Immature natural killer cell (primary cell): Measurements from ENCODE around the gene DACH1. TPM values are rescaled to one million over a fixed set of nuclear protein-coding genes. Genes with fewer than 3 reads are reported as not detected.
"Not testable (repeated sequence)": the region's sequence is repeated elsewhere in the genome, so short reads cannot be mapped to it uniquely, and the experiment has no call there.

Source experiments
- DNase-seq, 3 donors: peaks; one replicate each; pipeline ENCODE4 v3.0.0; 2022; ENCODE audit warnings: mixed read lengths in 1 of 3
- H3K27ac Mint-ChIP-seq, 6 donors: one replicate each; pipeline ENCODE4 v1.8.0; 2020; ENCODE audit warnings: mixed read lengths in 6 of 6, mild to moderate bottlenecking in 5 of 6, inconsistent platforms in 4 of 6, moderate library complexity in 3 of 6
- H3K27me3 Mint-ChIP-seq, 3 donors: one replicate each; pipeline ENCODE4 v1.8.0; 2020 to 2021; ENCODE audit warnings: low read depth in 3 of 3, mild to moderate bottlenecking in 3 of 3, mixed read lengths in 3 of 3, moderate library complexity in 3 of 3, inconsistent platforms in 1 of 3
- H3K36me3 Mint-ChIP-seq, 3 donors: one replicate each; pipeline ENCODE4 v1.8.0; 2020; ENCODE audit warnings: mixed read lengths in 3 of 3, inconsistent platforms in 2 of 3, mild to moderate bottlenecking in 2 of 3
- H3K4me1 Mint-ChIP-seq, 2 donors: one replicate each; pipeline ENCODE4 v1.8.0; 2020; ENCODE audit warnings: inconsistent platforms in 2 of 2, mild to moderate bottlenecking in 2 of 2, mixed read lengths in 2 of 2, moderate library complexity in 1 of 2
- H3K4me3 Mint-ChIP-seq, 5 donors: one replicate each; pipeline ENCODE4 v1.8.0; 2020; ENCODE audit warnings: mild to moderate bottlenecking in 5 of 5, mixed read lengths in 5 of 5, inconsistent platforms in 3 of 5, moderate library complexity in 3 of 5
- H3K9me3 Mint-ChIP-seq, 6 donors: one replicate each; pipeline ENCODE4 v1.8.0; 2020; ENCODE audit warnings: mild to moderate bottlenecking in 6 of 6, mixed read lengths in 6 of 6, inconsistent platforms in 4 of 6, moderate library complexity in 3 of 6
- polyA plus RNA-seq, 3 donors: library from polyadenylated mRNA; unstranded; fragments of 300-500 nt; fragmentation: Illumina TruSeq; gene quantifications; one replicate each; pipeline ENCODE4 v1.2.3, GENCODE V29; 2021

Gene DACH1
- polyA plus RNA-seq, 3 donors from 2014 or later: 0.08 to 0.72 (median 0.32) TPM

DNA sequence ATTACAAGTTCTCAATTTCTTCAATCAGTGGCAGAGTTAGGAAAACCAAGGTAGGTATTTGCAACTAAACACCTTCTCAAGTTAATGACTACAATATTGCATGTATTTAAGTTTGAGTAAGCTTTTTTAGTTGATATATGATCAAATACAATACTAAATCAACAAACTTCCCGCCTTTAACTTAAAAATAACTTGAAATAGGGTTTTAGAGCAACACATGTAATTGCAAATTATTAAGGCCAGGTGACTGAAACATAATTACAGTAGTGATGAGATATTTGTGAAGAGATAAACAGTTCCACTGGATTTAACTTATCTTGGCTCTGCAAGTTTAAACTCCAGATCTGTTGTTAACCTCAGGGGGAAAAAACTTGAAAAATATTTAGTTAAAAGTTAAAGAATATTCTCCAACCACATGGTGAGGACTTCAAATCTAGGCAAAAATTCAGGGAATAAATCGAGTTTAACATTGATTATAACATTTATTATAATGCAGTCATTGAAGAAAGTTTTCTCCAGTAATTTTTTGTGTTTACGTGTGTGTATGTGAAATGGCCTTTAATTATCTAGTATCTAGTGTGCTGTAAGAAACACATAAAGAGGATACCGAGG lies 3.6 kb downstream of the DACH1 start:
- H3K27ac Mint-ChIP-seq: no peak overlapping the region
- H3K27me3 Mint-ChIP-seq: peaks cover 12 to 23% (median 22%) of the 10 kb centered on the region in 3 donors
- H3K36me3 Mint-ChIP-seq: peaks cover 0 to 13% (median 4%) of the 10 kb centered on the region in 3 donors
- peak overlapping the region; percentile 42 to 93 (median 91) for H3K4me3 Mint-ChIP-seq
- peaks cover 2 to 25% (median 3%) of the 10 kb centered on the region in 6 donors for H3K9me3 Mint-ChIP-seq
- no peak for DNase-seq
- peaks cover 19 to 31% of the 10 kb centered on the region in 2 donors for H3K4me1 Mint-ChIP-seq

DNA sequence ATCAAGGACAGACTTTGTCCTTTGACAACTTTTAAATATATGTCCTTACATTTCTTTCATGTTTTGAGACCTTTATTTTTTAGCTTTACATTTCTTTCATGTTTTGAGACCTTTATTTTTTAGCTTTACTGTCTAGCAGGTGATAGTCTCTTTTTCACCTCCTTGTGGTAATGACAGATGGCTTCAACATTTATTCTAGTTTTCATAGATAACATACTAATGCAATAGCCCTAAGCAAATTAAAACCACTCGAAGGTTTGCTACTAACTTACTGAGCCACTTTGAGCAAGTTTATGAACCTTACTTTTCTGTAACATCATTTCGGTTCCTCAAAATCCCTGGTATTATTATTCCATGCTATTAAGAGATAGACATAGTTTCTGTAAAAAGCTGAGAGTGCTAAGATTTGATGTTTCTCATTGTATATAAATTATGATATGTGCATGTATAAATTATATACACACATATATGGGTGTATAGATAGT lies 4.5 kb downstream of the DACH1 start:
- no peak for DNase-seq
- no peak overlapping the region for H3K27ac Mint-ChIP-seq
- peaks cover 2 to 25% (median 3%) of the 10 kb centered on the region in 6 donors for H3K9me3 Mint-ChIP-seq
- H3K4me1 Mint-ChIP-seq: peaks cover 18 to 28% of the 10 kb centered on the region in 2 donors
- H3K27me3 Mint-ChIP-seq: peaks cover 12 to 22% (median 19%) of the 10 kb centered on the region in 3 donors
- H3K36me3 Mint-ChIP-seq: peaks cover 0 to 13% (median 1%) of the 10 kb centered on the region in 3 donors
- no peak overlapping the region for H3K4me3 Mint-ChIP-seq

DNA sequence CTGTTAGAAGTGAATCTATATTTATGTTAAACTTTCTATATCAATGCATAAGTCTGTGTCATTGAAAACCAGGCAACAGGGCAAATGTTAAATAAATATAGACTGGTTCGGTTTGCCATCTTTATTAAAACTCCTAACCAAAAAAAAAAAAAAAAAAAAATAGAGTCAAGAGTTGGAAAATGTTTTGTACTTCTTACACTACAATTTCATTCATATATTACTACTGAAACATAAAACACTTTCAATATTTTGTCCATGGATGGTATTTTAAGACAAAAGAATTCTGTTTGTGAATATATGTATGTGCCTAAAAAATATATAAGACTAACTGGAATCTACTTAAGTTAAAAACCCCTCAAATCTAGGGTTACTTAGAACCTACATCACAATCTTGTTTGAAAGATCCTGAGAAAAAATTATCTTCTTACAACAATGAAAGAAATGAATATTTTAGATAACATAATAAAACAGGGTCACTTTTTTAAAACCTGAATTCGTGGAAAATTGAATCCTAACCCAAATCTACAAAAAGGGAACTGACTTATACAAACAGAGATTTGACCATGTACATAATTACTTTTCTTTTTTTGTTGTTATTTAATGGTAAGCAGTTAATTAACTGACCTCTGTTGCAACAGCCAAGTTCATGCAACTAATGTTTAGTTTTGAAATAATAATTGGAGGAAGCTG lies 5.1 kb downstream of the DACH1 start:
- H3K36me3 Mint-ChIP-seq: peaks cover 0 to 13% (median 0%) of the 10 kb centered on the region in 3 donors

DNA sequence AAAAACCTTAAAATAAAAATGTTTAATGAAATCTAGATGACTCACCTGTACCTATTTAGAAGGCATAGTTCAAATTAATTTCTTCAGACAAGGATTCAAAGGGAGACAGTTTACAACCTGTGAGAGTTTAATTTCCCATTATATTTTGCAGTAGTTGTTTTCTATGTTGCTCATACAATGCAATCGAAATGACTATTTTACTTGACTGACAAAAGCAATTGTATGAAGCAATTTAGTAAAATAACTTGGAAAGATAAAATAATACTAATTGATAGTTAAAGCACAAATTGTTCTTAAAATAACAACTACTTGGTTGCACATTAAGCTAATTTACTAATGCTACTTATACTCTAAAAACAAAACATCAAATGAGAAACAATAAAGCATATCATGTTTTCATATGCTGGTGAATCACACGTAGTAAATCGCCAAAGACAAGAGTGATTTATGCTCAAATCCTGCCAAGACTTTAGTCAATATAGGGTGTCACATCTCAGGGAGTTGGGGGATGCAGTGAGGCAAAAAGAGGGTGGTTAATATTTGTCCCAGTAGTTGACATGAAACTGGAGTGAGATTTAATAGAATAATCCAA lies 6.4 kb downstream of the DACH1 start:
- Mint-ChIP-seq H3K4me1 (peaks cover 12 to 20% of the 10 kb centered on the region in 2 donors), H3K27ac (no peak overlapping the region), H3K27me3 (peaks cover 9 to 14% (median 14%) of the 10 kb centered on the region in 3 donors), H3K4me3 (no peak overlapping the region), H3K36me3 (peaks cover 0 to 13% (median 0%) of the 10 kb centered on the region in 3 donors), H3K9me3 (peaks cover 0 to 25% (median 3%) of the 10 kb centered on the region in 6 donors)
- no peak for DNase-seq

More for the DNA sequence above, 5.1 kb downstream of the DACH1 start:
- DNase-seq: no peak
- H3K27ac Mint-ChIP-seq: no peak overlapping the region
- H3K9me3 Mint-ChIP-seq: peaks cover 0 to 25% (median 3%) of the 10 kb centered on the region in 6 donors
- H3K27me3 Mint-ChIP-seq: peaks cover 9 to 17% (median 14%) of the 10 kb centered on the region in 3 donors
- peaks cover 14 to 22% of the 10 kb centered on the region in 2 donors for H3K4me1 Mint-ChIP-seq
- no peak overlapping the region for H3K4me3 Mint-ChIP-seq

DNA sequence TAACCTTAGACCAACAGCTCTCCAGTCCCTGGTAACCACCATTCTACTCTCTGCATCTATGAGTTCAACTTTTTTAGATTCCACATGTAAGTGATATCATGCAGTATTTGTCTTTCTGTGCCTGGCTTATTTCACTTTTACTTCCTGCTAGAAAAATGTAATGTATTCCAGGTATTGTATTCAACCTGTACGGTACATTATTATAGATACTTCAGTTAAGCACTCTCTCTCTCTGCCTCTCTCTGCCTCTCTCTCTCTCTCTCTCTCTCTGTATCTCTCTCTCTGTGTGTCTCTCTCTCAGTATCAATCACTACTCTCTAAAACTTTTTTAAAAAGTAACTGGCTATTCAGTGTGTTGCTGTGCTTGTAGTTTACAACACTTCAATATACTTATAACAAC lies 8.4 kb downstream of the DACH1 start:
- peaks cover 1 to 6% of the 10 kb centered on the region in 2 donors for H3K4me1 Mint-ChIP-seq
- no peak overlapping the region for H3K27ac Mint-ChIP-seq
- peaks cover 0 to 2% (median 0%) of the 10 kb centered on the region in 3 donors for H3K36me3 Mint-ChIP-seq
- peaks cover 1 to 6% (median 4%) of the 10 kb centered on the region in 3 donors for H3K27me3 Mint-ChIP-seq
- H3K9me3 Mint-ChIP-seq: peaks cover 2 to 11% (median 5%) of the 10 kb centered on the region in 6 donors
- H3K4me3 Mint-ChIP-seq: no peak overlapping the region
- DNase-seq: no peak

DNA sequence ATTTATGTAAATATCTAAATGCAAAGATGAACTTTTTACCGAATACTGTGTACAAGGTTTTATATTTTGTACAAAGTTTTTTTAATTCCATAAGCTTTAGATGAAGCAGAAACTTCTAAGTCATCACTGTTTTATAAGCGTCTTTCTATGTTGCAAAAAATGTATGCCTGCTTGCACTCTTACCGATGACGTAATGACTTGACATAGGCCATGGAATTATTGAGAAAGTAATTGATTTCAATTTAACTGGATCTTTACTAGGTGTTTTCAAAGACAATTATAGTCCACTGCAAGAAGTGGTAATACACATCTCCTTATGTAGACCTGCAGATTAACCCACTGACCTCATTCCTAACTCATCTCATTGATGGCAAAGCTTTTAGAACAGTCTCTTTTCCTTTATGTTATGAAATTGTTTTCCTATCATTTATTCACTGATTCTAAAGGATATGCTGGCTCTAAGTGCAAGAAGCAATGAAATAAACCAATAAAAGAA lies 10.4 kb downstream of the DACH1 start:
- no peak for DNase-seq
- H3K27ac Mint-ChIP-seq: no peak overlapping the region
- peaks cover 2 to 8% (median 5%) of the 10 kb centered on the region in 6 donors for H3K9me3 Mint-ChIP-seq
- H3K36me3 Mint-ChIP-seq: no peaks in the 10 kb centered on the region
- H3K27me3 Mint-ChIP-seq: no peaks in the 10 kb centered on the region
- H3K4me1 Mint-ChIP-seq: no peaks in the 10 kb centered on the region
- no peak overlapping the region for H3K4me3 Mint-ChIP-seq

DNA sequence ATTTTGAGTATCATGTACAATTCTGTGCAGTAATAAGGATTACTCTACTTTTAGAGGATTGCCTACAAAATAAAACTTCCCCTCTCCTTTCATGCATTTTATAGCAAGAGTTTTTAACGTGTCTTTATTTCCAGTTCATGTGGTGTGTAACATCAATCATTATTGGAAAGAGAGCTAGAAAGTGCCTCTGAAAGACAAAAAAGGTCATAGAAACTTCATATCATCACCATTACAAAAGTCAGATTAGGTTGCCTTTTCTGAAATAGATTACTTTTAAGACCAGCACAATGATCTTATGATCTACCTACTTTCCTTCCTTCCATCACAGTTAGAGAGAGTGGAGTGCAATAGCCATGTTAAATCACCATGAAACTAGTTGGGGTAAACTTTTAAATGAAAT lies 12.6 kb downstream of the DACH1 start:
- Mint-ChIP-seq H3K27me3 (no peaks in the 10 kb centered on the region), H3K4me1 (no peaks in the 10 kb centered on the region), H3K27ac (no peak overlapping the region), H3K36me3 (no peaks in the 10 kb centered on the region), H3K4me3 (no peak overlapping the region), H3K9me3 (peaks cover 0 to 13% (median 3%) of the 10 kb centered on the region in 6 donors)
- no peak for DNase-seq

DNA sequence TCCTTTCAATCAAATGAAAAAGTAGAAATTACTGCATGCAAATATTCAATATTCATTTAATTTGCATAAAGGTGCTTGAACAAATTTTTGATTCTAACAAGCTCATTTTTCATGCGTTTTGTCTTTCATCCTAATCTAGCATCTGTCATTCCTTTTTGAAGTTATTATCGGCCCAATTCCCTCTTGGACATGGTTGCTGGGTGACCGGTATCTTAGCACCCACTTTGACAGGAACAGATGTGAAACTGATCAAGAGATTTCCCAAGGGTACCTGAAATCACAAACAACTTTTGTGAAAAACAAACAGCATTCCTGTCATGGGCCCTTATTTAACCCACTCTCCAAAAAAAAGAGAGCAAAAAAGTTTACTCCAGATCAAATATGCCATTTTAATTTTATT lies 13.3 kb downstream of the DACH1 start:
- Mint-ChIP-seq H3K4me1 (no peaks in the 10 kb centered on the region), H3K36me3 (no peaks in the 10 kb centered on the region), H3K27ac (no peak overlapping the region), H3K27me3 (no peaks in the 10 kb centered on the region), H3K9me3 (peaks cover 3 to 12% (median 4%) of the 10 kb centered on the region in 6 donors), H3K4me3 (no peak overlapping the region)
- no peak for DNase-seq

DNA sequence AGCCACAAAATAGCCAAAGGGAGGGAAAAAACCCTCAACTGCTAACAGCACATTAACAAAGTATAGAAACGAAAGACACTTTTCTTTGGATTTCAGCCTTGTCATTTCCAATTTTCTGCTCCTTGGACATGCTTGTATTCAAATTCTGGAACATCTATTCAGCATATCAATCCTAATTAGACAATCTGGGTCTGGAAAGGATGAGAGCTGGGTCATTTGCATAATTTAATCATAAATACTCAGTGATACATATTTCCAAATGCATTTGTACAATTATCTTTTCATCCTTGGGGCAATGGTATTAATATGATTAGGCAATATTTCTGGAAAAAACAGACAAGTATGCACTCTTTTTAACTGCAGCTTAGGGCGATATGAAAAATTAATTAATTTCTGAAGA lies 14.3 kb downstream of the DACH1 start:
- peaks cover 0 to 9% (median 5%) of the 10 kb centered on the region in 6 donors for H3K9me3 Mint-ChIP-seq
- DNase-seq: no peak
- no peaks in the 10 kb centered on the region for H3K27me3 Mint-ChIP-seq
- H3K36me3 Mint-ChIP-seq: no peaks in the 10 kb centered on the region
- H3K27ac Mint-ChIP-seq: no peak overlapping the region
- H3K4me3 Mint-ChIP-seq: no peak overlapping the region
- H3K4me1 Mint-ChIP-seq: no peaks in the 10 kb centered on the region

DNA sequence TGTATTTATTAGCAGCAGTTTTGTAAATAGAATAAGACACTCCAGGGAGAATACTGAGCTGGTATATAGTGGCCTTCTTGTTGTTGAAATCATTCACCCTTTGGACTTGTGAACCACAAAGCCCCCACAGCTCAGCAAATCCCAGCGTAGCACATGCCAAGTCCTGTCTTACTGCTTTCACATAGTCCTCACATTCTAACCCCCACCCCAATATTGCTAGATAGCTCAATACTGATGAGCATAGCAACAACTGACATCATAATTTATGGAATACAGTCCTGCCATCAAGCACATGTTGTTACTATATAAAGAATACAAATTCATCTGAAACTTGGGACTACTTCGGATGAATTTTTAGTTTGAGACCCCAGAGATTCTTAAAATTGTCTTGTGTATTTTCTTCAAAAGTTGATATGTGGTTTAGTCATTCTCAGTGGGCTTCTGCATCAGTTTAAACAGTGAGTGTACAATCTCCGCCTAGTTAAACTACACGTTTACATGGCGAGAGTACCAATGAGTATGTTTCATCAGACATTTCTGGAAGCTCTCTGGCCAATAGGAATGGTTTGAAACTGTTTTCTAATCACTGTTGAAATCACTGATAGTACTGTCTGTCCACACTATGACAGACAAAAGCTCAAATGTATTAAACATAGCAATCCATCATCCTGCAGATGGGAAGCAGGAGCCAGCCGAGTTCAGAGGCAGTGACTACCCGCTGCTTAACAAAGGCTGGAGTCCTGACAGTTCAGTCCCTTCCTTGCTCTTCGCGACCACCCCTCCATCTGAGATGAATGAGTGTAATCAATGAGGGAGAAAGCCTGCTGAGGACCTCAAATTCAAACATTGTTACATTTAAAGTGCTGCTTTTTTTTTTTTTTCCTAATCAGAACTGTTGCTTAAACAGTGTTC lies 15.2 kb downstream of the DACH1 start:
- Mint-ChIP-seq H3K27ac (no peak overlapping the region), H3K4me1 (no peaks in the 10 kb centered on the region), H3K9me3 (peaks cover 0 to 9% (median 5%) of the 10 kb centered on the region in 6 donors)

DNA sequence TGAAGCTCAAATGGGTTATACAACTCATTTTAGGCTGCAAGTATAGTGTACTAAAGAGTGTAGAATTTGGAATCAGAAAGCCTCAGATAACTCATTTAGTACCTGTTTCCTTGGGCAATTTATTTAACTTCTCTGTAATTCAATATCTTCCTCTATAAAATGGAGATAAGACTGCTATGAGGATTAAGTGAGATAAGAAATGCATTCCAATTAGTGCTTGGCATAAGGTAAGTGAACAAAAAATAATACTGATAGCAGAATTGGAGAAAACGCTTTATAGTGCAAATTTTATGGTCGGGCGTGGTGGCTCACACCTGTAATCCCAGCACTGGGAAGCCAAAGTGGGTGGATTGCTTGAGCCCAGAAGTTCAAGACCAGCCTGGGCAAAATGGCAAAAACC lies 25.0 kb downstream of the DACH1 start:
- no peak overlapping the region for H3K4me3 Mint-ChIP-seq
- H3K27ac Mint-ChIP-seq: no peak overlapping the region
- H3K27me3 Mint-ChIP-seq: peaks cover 0 to 2% (median 0%) of the 10 kb centered on the region in 3 donors
- H3K9me3 Mint-ChIP-seq: peaks cover 0 to 8% (median 2%) of the 10 kb centered on the region in 6 donors
- H3K4me1 Mint-ChIP-seq: no peaks in the 10 kb centered on the region
- no peak for DNase-seq
- H3K36me3 Mint-ChIP-seq: no peaks in the 10 kb centered on the region

More for the DNA sequence above, 15.2 kb downstream of the DACH1 start:
- H3K36me3 Mint-ChIP-seq: no peaks in the 10 kb centered on the region
- no peaks in the 10 kb centered on the region for H3K27me3 Mint-ChIP-seq
- H3K4me3 Mint-ChIP-seq: no peak overlapping the region
- DNase-seq: no peak

DNA sequence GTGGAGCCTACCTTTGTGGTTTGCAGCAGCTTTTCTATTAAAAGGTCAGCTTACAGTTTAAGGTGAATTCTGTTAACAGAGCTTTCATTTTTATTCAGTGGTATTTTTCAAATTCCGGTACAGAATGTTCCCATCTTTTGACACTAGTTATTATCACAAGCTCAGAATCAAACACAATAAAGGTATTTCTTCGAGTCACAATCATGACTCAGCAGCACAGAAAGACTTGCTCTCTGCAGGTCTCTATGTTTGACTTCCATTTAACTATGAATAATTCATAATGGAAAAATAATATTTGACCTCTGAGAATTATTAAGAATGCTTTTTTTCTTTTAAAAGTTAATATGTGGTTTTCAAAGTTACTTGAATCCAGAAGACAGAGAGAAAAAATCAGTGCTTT lies 28.2 kb downstream of the DACH1 start:
- H3K4me3 Mint-ChIP-seq: peak overlapping the region in 1 of 5 donors; percentile 2
- H3K27me3 Mint-ChIP-seq: peaks cover 0 to 2% (median 0%) of the 10 kb centered on the region in 3 donors
- no peak for DNase-seq
- no peak overlapping the region for H3K27ac Mint-ChIP-seq
- H3K4me1 Mint-ChIP-seq: no peaks in the 10 kb centered on the region
- no peaks in the 10 kb centered on the region for H3K36me3 Mint-ChIP-seq
- peaks cover 0 to 20% (median 4%) of the 10 kb centered on the region in 6 donors for H3K9me3 Mint-ChIP-seq

DNA sequence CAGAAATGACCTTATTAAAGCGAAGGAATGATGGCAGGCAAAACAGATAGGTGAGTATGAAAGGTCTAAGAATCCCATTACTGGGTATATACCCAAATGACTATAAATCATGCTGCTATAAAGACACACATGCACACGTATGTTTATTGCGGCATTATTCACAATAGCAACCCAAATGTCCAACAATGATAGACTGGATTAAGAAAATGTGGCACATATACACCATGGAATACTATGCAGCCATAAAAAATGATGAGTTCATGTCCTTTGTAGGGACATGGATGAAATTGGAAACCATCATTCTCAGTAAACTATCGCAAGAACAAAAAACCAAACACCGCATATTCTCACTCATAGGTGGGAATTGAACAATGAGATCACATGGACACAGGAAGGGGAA lies 29.4 kb downstream of the DACH1 start:
- H3K4me3 Mint-ChIP-seq, DNase-seq, H3K27ac Mint-ChIP-seq, H3K36me3 Mint-ChIP-seq, H3K27me3 Mint-ChIP-seq, H3K4me1 Mint-ChIP-seq: not testable (repeated sequence)
- peaks cover 0 to 20% (median 4%) of the 10 kb centered on the region in 6 donors for H3K9me3 Mint-ChIP-seq
